Activated CD4-positive, alpha-beta T cell treated with anti-CD3 and anti-CD28 coated beads, Interleukin-2, amount 50 U/mL, for 4 hours (primary cell): Measurements from ENCODE around the gene C1QTNF9.
"Not testable (repeated sequence)": the region's sequence is repeated elsewhere in the genome, so short reads cannot be mapped to it uniquely, and the experiment has no call there.

Experiments used
- DNase-seq, 2 experiments: peaks; one replicate each; pipeline ENCODE4 v3.0.0-alpha.2; 2020

The C1QTNF9 gene

DNA sequence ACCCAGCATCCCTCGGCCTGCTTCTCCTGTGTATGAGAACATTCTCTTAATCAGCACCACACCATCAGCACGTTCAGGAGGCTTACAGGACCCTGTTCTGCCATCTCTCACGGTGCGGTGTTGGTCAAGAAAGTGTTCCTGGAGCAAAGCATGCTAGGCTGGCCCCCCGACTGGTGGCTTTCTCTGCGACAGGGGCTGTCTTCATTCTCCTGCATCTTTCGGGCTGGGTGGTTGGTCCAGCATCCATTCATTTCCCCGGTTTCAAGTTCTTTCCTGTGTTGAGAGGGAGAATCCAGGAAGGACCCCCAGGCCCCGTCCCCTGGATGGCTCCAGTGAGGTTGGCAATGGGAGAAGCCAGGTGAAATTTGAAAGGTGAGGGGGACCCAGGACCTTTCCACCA lies 55.8 kb downstream of the C1QTNF9 start:
- DNase-seq: no peak

DNA sequence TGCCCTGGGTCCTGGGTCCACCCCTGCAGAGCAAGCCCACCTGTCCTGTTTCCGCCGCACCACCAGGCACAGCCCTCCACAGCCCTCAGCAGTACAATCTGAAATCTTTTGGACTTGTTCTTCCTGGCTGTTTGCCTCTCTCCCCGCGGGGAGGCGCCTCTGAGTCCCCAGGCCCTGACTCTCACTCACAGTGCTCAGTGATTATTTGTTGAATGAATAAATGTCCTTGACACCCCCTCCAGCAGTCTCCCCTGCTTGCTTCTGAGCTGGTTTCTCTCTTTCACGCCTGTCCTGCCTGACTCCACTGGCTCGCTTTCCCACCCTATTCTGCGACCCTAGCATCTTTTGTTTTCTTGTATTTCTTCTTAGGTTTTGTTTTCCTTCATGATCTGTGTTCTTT lies 56.9 kb downstream of the C1QTNF9 start:
- DNase-seq: not testable (repeated sequence)

DNA sequence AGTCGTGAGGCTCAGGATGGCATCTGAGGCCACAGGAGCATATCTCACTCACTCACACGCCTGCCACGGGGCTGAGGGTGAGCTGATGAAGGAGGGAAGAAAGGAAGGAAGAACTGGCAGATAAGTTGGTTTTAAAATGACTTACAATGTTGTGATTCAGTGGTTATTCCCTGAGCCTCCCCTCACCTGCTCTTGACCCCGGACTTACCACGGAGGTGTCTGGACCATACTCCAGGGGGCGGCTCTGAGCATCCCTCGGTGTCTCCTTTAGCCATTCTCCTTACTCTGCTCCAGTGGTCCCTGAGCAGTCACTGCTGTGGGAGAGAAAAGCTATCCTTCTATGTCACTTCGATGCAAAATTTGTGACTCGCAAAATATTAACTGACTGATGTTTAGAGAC lies 61.9 kb downstream of the C1QTNF9 start:
- DNase-seq: not testable (repeated sequence)
